HG03457 (cell line): ENCODE measurements around the gene ARFGAP2.

Experiments used
- ATAC-seq: cut with Tn5 transposase; IDR thresholded peaks from one replicate; pipeline ENCODE4 v1.9.1; 2021; ENCODE audit warnings: moderate number of reproducible peaks; ENCODE audit not compliant: unreplicated experiment

The ARFGAP2 gene

DNA sequence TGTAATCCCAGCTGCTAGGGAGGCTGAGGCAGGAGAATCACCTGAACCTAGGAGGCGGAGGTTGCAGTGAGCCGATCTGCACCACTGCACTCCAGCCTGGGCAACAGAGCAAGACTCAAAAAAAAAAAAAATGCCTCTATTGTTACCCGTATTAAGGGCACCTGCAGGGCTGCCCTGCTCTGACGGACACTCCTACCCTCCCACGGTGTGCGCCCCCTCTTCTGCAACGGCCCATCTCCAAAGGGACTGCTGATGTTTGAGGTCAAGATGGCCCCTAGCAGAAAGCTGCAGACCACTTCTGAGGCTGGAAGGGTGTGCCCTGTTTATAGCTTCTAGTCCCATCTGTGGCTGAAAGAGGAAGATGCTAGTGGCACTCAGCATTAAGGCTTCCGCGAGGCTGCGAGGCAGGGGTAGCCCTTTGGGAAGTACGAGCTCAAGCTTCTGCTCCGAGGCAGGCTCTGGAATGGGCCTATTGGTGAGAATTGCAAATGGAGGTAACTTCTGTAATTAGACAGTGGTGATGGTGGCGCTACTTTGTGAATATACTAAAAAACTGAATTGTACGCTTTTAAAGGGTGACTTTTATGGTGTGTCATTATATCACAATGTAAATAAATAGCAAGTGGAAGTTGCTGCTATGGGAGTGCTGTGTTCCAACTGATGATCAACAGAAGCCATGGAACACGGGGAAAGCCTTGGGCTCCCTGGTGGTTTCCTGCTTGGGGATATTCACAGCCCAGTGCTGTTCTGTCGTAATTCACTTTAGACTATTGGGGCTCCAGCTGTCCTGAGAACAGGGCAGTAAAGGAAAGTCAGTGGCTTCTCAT lies 24.3 kb downstream of the ARFGAP2 start:
- no peak for ATAC-seq

DNA sequence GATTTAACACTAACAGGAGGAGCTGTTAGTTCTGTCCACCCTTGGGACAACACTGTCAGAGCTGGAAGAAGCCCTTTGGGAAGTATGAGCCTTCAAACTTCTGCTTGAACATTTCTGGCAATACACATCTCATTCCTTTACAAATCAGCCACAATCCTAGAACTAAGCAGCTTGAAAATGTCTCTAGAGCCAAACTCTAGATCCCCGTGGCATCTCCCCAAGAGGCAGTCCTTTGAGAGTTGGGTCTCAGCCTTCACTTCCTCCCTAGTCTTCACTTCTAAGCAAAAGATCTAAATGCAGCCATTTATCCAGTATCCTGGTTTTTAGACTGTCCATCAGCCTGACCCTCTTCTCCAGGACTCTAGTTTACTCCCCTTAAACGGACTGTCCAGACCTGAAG lies 26.9 kb downstream of the ARFGAP2 start:
- no peak for ATAC-seq

DNA sequence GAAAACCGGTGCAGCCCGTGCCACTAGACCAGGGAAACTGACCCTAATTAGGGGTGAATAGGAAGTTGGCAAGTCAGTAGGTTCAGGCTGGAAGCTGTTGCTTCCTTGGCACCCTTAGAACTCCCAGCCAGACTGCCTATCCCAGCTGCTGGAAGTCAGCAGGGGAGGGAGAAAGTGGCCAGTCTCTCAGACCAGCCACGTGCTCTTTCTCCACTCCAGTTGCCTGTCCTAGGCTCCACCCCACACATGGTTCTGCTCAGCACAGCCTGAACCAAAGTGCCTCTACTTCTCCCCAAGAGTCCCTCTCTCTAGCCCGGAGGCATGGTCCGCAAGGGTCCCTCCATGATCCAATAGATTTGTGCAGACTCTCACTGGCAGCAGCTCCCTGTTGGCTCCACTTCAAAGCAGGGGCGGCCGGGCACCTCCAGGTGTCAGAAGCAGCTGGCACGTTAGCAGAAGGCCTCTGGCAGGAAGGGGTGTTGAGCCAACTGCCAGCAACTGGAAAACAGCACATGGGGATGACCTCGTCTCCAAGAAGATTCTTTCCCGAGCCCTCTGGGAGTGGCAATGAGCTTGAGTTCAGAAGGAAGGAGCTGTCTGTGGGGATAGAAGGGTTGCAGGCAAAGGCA lies 27.7 kb downstream of the ARFGAP2 start:
- ATAC-seq, result no peak

DNA sequence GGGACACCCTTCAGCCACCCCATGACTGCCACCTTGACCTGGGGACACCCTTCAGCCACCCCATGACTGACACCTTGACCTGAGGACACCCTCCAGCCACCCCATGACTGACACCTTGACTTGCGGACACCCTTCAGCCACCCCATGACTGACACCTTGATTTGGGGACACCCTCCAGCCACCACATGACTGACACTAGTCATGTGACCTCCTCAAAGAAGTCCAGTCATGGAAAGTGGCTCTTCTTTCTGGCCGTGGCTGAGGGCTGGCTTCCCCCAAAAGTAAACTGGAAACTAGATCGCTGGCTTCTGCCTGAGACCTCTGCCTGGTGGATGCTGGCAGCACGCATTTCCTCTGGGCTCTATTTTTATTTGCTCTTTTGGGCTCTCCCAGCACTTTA lies 28.4 kb downstream of the ARFGAP2 start:
- no peak for ATAC-seq

DNA sequence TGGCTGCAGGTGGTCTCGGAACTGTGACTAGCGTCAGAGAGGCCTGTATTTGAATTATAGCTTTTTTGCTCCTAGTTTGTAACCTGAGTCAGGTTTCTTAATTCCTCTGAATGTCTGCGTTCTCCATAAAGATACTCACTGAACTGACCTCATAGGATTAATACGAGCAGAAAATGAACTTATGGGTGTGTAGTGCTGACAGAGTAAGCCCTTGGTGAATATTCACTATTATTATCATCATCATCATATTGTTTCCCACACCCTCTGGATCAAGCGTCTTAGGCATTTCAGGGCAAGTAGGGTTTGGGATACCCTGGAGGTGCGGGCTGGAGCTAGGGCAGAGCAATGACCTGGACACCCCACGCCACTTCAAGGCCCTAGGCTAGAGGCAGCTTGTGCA lies 29.0 kb downstream of the ARFGAP2 start:
- ATAC-seq, result no peak

DNA sequence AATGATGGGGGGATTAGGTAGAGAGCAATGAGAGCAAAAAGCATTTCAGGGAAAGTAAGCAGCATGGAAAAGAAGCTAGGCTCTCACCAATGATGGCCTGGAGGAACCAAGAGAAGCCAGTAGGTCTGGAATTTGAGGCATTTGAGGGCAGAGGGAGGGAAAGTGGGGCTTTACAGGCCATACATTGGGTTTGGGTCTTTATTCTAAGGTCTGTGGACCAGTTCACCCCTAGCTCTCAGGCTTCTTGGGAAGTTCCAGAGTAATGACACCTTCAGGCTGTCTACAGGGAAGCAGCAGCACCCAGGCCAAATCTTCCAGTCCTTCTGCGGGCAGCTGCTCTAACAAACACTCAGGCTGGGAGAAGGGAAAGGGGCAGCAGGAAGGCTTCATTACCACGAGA lies 29.4 kb downstream of the ARFGAP2 start:
- ATAC-seq, result no peak

DNA sequence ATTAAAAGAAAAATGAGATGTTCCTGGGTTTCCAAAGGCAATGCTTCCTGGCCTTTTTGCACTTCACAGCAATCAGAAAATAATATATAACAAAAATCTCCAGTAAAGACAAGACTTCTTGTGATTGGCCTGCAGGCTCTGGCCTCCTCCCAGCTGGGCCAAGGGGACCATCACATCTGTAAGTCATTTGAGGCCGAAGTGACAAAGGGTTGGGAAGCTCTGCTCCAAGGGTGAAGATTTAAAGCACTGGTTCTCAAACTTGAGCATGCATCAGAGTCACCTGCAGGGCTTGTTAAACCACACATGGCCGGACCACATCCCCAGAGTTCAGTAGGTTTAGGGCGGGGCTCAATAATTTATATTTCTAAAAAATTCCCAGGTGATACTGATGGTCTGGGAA lies 32.1 kb downstream of the ARFGAP2 start:
- ATAC-seq, result no peak

DNA sequence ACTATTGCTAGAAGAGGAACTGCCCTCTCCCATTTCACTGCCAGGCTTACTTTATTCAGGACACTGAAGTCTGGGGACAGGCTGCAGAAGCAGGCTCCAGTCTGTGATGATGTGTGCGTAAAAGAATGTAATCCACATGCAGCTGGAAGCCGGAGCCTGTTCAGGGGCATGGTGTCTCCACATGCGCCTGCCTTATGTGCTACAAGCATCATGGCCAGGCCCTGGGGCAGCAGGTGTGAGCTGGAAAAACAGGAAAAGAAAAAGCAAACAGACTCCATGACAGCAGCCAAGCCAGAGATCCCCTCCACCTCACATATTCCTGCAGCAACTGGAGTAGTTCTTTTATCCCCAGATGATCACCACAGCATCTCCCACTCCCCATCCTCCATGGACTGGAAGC lies 33.4 kb downstream of the ARFGAP2 start:
- no peak for ATAC-seq

DNA sequence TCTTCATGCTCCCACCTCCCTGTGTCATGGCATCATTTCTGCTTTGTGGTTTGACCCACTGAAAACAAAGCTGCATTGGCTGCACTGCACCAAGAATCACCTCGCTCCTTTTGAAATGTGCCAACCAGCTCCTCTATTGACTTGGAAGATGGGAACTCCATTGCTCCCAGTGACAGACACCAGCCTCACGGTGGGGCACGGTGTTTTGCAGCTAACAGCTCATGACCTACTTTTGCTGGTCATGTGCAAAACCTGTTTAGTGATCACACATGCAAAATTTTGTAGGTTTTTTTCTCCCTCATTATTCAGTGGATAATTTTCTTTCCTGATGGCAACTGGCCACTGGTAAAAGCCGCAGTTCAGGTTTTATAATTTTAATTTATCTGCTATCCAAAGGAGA lies 36.8 kb downstream of the ARFGAP2 start:
- ATAC-seq, result no peak

DNA sequence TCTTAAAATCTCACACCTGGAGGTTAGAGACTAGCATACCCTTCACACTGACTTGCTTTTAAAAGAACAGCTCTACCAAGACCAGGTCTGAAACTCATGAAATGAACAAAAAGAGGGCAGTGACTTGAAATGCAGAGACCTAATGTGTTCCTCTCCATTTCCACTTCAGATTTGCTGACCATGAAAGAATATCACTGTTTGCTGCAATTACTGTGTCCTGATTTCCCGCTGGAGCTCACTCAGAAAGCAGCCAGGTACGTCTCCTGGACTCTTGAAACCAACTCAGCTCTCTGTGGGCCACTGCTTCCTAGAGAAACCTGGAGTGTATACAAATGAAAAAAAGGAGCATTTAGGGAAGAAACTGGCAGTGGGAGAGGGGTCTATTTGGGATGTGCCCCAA lies 39.2 kb downstream of the ARFGAP2 start:
- no peak for ATAC-seq

DNA sequence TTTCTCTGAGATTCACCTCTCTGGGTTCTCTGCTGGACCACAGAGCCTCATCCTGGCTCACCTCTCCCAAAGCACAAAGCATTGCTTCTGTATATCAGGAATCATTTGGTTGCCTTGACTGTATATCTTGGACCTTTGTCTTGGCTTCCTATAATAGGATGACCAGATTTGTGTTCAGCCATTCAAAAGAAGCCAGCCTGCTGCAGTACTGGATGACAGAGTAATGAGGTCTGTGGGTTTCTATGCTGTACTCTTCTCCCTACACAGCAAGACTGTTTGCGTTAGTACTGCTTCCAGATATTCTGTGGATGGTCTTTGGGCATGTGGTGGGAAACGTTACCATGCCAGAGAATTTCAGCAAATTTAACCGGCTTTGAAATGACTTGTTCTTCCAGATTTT lies 39.8 kb downstream of the ARFGAP2 start:
- ATAC-seq, result no peak

DNA sequence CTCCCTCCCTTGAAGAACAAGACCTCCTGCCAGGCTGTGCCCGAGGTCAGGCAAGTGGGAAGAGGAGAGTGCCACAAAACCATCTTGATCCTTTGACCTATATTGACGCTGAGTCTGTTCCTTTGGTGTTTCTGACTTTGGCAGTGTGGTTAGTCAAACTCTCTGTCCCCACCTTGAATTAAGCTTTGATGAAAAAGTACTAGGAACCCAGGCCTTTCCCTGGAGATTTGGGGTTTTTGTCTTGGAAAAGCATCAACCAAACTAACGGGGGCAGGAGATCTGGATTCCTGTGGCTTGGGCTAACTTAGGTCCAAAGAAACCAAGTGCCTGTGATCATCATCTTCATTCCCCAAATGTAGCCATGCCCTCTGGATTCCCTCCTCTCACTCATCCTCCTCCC lies 40.4 kb downstream of the ARFGAP2 start:
- no peak for ATAC-seq

DNA sequence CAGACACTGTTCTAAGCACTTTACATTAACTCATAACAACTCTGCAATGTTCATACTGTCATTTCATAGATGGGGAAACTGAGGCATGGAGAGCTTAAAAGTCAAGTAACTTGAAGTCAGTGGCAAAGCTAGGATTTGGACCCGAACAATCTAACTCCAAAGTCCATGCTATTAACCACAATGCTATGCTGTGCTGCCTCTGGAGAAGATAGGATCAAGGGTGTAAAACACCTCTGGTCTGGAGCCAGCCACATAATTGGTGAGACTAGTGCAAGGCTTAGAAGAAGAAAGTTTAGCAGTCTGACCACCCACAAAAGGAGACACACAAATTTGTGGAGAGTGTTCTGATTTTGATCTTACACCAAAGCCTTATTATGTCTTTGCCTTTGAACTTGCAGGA lies 43.7 kb downstream of the ARFGAP2 start:
- ATAC-seq, result no peak

DNA sequence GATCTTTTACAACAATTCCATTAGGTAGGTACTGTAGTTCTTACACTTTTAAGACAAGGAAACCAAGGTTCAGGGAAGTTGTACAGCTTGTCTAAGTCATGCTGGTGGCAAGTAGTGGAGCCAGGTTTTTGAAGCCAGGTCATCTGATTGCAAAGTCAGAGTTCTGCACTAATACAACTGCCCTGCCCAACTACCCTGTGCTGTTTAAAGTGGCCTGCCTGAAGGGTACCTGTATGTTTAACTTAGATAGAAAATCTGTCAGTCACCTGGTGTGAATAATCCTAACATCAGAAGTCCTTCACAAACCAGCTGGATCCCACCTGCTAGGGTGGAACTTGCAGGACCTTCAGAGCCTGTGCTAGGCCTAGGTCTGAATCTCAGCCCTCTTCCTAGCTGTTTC lies 44.2 kb downstream of the ARFGAP2 start:
- ATAC-seq, result no peak

DNA sequence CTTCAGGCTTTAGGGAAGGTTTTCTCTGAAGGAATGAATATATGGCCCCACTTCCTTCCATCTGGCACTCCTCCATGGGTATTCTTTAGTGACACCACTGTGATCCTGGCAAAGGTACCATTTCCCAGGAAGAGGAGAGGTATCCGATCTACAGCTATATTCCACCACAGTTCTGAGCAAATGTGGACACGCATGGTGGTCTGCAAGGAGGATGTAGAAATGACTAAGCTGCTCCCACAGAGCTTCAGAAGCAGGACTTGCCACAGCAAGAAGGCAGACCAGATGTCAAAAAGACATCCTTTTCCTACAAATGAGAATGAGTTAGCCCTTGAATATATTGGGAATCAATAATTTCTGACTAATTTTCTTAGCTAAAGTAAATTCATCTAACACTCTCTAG lies 45.5 kb downstream of the ARFGAP2 start:
- no peak for ATAC-seq

DNA sequence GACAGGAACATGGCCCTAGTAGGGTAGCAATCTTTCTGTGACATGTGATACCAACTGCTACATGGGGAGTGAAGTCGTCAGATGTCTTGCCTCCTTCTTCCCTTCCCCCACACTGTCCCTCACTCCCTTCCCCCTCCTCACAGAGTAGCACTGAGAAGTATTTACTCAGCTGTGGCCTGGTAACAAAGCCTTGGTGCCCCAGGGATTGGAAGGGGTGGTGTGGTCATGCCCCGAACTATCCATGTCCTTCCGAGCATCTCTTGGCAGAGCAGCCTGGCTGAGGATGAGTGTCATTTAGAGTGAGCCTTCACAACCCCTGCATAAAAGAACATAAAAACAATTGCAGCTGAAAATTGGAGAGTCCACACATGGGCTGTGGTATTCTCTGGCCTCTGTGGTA lies 46.1 kb downstream of the ARFGAP2 start:
- ATAC-seq, result no peak

DNA sequence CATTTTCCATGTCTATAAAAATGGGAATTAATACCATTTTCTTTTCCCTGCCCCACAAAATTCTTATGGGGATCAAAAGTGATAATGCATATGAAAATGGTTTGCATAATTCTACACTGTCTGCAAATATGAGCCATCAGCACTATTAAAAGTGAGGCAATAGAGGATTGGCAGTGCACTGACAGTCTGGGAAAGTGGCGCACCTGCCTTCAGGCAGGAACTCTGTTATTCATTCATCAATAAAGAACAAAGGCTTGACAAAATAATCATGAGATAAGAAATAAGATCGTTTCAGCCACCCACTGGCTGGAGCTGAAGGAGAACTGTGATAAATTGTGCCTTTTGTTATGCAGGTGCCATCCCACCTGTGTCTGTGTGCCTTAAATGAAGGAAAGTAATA lies 49.5 kb downstream of the ARFGAP2 start:
- no peak for ATAC-seq

DNA sequence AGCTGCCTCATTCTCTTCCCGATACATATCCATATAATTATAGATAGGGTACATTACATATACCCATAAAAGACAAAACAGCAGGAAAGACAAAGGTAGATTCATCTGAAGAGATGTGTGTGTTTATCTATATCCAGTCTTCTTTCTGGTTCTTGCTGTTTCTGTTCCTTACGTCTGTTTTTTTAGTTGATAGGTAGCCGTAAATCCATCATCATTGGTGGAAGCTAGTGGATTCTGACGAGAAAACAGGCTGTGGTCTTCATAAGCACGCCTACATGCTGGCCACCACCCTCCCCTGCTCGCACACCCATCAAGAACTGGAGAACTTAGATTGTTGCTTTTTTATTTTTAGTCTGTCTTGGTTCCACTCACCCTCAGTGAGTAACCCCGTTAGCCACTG lies 51.6 kb downstream of the ARFGAP2 start:
- ATAC-seq, result no peak

DNA sequence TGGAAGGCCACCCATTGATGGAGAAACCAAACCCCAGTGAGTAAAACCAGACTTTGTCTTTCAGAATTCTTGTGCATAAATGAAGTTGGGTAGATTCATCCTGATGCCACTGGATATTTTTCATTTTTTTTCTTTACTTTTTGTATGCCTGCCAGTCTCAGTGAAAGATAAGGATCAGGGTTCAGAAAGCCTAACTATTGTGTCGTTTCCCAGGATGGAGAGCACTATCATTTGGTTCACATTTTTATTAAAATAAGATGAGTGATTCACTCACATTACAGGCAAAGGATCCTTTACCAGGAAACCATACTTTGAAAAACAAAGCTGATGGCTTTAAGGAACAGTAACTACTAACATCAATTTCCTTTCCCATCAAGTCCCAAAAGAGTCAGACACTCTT lies 52.0 kb downstream of the ARFGAP2 start:
- no peak for ATAC-seq

DNA sequence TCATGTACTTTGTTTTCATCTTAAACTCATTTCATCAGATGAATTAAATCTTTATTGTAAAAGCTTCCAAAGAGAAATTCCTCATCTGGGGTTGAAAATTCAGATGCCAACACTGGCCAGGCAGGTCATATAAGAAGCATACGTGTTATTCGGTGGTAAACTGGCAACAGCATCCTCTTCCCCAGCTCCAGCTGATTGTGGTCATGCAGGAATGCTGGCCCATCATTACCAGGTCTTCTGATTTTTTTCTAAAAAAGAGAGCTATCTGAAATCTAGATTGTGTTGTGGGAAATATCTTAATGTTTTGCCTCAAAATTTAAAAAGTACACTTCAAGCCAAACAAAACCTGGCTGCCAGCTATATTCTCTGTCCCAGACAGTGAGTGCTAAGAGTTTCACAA lies 53.6 kb downstream of the ARFGAP2 start:
- ATAC-seq, result no peak

DNA sequence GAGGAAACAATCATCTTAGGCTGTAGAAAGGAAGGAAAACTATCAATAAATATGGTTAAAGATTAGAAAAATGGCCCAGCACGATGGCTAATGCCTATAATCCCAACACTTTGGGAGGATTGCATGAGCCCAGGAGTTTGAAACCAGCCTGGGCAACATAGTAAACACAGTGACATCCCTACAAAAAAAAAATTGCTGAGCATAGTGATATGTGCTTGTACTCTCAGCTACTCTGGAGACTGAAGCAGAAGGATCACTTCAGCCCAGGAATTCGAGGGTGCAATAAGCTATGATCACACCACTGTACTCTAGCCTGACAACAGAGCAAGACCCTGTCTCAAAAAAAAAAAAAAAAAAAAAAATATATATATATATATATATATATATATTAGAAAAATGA lies 54.9 kb downstream of the ARFGAP2 start:
- no peak for ATAC-seq

DNA sequence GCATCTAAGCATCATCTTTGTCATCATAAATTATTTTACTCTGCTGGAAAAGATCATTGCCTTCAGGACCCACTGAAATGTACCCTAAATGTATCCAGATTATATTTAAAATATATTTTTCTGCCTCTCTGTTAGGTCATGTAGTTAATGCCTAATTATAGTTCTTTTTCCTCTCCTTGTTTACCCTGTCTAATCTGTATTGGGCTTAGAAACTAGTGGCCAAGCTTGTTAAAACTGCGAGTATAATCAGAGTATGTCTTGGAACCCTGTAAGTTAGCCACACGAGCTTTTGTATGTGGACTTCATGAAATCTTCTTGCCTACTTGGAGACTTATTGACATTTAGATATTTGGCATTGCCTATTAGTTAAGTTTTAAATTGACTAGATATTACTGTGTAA lies 55.6 kb downstream of the ARFGAP2 start:
- ATAC-seq, result no peak
